Retinal pigment epithelial cell (primary cell): ENCODE measurements around the gene ANKS1B.

Experiments
- DNase-seq: peaks from one replicate; pipeline ENCODE4 v3.0.0-alpha.2; 2010; ENCODE audit warnings: low read depth
- H3K4me3 ChIP-seq: 2 replicates; pipeline ENCODE4 v1.5.1; 2011; ENCODE audit warnings: mild to moderate bottlenecking, low read length, control low read depth, moderate library complexity
- CTCF ChIP-seq: conservative IDR thresholded peaks from 2 replicates; pipeline ENCODE4 v1.5.1; 2011; ENCODE audit warnings: low read depth, low read length, control low read depth, inconsistent platforms

Gene ANKS1B

DNA sequence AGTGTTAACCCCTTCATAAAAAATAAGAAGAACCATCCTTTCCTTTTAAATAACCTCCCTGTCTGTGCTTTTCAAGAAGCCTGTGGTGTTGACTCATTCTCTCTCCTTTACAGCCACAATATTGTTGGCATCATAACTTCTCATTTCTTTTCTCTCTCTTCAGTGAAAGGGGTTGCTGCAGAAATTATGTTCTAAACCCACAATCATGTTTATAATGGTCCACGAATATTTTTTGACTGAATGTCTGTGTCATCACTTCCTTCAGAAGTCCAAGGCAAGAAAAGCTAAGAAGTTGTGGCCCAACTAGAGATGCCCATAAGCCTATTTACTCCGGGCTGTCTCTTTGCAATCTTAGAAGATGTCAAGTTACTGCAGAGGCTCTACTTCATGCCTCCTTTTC, 851.3 kb downstream of the ANKS1B start:
- TF ChIP-seq CTCF = no peak
- H3K4me3 ChIP-seq = no peak overlapping the region
- DNase-seq = no peak

- no peak for TF ChIP-seq CTCF
- no peak for DNase-seq
- no peak overlapping the region for H3K4me3 ChIP-seq
Observed at GRCh38 chr12:99131751-99132199, 853.0 kb downstream of the ANKS1B start.

DNA sequence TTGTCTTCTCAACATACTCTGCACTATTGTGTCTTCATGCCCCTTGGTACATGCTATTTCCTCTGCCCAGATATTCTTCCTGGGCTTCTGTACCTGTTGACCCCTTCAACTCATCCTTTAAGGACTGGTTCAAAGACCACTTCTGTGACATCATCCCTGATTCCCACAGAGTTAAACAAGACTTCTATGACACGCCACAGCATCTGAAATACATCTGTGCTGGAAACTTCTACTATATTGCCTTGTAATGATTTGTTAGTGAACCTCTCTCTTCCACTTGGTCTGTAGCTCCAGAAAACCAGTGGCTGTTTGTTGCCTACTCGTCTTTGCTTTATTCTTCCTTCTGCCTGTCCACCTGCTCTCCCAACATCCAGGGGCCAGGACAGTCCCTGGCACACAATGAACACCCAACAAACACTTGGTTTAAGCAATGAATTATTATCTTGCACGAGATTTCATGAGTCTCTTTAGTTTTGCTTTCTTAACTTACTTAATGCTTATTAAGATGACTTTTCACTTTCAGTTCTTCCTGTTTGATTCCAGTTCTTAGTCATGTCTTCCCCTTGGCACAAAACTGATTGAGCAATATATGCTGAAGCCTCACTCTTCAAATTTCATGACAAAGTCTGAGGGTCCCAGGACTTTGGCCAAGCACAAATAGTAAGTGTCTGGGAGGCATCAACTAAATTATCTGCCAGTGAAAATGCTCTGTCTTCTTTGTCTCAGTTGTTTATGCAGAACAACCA, 853.8 kb downstream of the ANKS1B start:
- no peak for DNase-seq
- TF ChIP-seq CTCF = no peak
- H3K4me3 ChIP-seq = no peak overlapping the region

DNA sequence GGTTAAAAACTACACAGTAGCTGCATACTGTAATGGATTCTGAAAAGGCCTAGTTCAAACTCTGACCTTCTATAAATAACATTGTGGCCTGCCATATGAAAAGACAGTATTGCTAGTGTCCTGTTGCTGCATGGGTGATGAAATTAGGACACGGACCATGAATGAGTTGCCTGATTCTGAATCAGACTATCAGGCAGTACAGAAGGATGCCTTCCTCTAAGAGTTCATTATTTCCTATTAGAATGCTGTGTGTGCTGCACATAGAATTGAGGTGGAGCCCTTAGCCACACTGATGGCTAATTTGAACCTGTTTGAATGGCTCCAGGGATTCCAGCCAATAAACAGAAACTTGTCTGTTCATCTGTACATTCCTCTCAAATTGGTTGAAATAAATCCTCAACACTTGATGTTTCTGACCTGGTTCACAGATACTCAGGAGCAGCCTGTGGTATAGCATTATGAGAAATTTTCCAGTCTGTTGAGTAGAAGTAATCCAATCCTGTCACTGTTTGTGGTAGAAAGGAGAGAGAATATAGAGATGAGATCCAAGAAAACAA, 856.4 kb downstream of the ANKS1B start:
- no peak overlapping the region for H3K4me3 ChIP-seq
- no peak for DNase-seq
- TF ChIP-seq CTCF = no peak

DNA sequence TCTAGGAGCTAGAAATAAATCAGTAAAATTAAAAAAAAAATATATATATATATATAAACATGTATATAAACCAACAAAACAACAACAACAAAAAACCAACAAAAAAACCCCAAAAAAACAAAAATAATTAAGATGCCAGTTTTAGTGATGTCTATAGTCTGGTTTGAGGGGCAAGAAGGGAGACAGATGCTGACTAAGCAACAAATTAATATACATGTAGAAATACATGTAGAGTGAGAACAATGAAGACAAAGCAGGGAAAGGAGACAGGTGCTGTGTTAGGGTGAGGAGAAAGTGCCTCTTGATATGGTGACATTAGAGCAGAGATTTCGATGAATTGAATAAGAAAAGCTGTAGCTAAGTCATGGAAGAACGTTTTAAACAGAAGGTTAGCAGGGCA, 861.8 kb downstream of the ANKS1B start:
- H3K4me3 ChIP-seq = no peak overlapping the region
- no peak for DNase-seq
- TF ChIP-seq CTCF = no peak

- no peak overlapping the region for H3K4me3 ChIP-seq
- no peak for TF ChIP-seq CTCF
- DNase-seq = no peak
Observed at GRCh38 chr12:99122496-99122895, 862.2 kb downstream of the ANKS1B start.

GRCh38 chr12:99121546-99121945, 863.2 kb downstream of the ANKS1B start:
- DNase-seq = no peak
- H3K4me3 ChIP-seq = no peak overlapping the region
- TF ChIP-seq CTCF = no peak
